Mammary epithelial cell (primary cell): ENCODE results near the gene SSPN.

Experiments used
- CTCF ChIP-seq, 2 donors: IDR thresholded peaks in 1 of 2; conservative IDR thresholded peaks in 1 of 2; 2 replicates each; pipeline ENCODE4 v1.5.1; 2011 to 2012; ENCODE audit warnings: inconsistent platforms in 2 of 2, low read length in 2 of 2, mild to moderate bottlenecking in 2 of 2, control low read depth in 1 of 2, low read depth in 1 of 2; ENCODE audit not compliant: insufficient read depth in 1 of 2; ENCODE audit errors: extremely low read depth in 1 of 2
- EZH2 ChIP-seq: IDR thresholded peaks from 2 replicates; pipeline ENCODE4 v1.6.1; 2012; ENCODE audit warnings: low read length, inconsistent platforms, borderline replicate concordance

DNA sequence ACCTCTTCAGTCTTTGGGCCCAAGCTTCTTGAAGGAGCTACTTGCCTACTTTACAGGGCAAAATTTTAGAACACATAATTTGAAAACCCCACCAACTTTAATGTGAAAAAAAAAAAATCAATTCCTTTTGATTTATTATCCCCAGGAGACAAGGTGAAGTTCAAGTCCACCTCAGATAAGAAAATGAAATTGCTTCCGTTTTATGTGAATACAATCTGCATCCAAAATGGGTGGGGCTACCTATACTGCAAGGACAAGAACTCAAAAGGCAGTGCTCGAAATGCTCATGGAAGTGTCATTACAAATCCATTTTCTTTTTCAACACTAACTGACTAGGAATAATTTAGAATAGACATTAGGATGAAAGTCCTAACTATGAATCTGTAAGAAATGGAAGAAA lies 45.7 kb downstream of the SSPN start:
- TF ChIP-seq CTCF (conservative IDR thresholded peaks at IDR 0.05 in 1 of 2, IDR thresholded peaks at IDR 0.05 in 1 of 2; ENCODE audit: extremely low read depth in 1 of 2, insufficient read depth in 1 of 2, low read depth in 1 of 2, low read length in 2 of 2), result no peak
- TF ChIP-seq EZH2, result no peak
